ENCODE data around the gene CPTP.

Gene CPTP

DNA sequence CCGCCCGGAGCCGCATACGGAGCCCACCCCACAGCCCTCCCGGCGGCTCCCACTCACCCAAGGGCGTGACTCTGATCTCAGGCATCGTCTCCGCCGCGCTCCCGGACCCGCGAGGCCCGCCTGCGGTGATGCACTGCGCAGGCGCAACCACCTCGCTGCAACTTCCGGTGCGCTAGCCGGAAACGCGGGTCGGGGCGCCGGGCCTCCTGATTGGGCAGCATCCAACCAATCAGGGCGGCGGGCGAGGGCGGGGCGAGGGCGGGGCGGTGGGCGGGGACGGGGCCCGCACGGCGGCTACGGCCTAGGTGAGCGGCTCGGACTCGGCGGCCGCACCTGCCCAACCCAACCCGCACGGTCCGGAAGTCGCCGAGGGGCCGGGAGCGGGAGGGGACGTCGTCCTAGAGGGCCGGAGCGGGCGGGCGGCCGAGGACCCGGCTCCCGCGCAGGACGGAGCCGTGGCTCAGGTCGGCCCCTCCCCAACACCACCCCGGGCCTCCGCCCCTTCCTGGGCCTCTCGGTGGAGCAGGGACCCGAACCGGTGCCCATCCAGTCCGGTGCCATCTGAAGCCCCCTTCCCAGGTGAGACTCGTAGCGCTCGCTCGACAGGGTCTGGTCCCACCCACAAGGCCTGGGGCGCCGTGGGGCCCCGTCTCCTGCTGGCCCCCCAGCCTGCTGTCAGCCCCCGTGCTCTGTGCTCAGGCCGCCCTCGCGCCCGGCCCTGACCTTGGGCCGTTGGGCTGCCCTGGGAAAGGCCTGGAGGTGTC is at the start of gene CPTP, which contains the start of gene INTS11:
Gene CPTP, plus strand, starts transcription at position 279 of the 764 bp plus-strand sequence. CDS start 2,109 bp downstream, outside the sequence.
Gene INTS11, minus strand, starts transcription at position 137 of the 764 bp plus-strand sequence. Its CDS starts 52 bp downstream, at position 85.
- TF ChIP-seq EZH2phosphoT487 (IDR thresholded peaks at IDR 0.05; ENCODE audit: borderline replicate concordance): no peak
- TF ChIP-seq, protein P1, sequence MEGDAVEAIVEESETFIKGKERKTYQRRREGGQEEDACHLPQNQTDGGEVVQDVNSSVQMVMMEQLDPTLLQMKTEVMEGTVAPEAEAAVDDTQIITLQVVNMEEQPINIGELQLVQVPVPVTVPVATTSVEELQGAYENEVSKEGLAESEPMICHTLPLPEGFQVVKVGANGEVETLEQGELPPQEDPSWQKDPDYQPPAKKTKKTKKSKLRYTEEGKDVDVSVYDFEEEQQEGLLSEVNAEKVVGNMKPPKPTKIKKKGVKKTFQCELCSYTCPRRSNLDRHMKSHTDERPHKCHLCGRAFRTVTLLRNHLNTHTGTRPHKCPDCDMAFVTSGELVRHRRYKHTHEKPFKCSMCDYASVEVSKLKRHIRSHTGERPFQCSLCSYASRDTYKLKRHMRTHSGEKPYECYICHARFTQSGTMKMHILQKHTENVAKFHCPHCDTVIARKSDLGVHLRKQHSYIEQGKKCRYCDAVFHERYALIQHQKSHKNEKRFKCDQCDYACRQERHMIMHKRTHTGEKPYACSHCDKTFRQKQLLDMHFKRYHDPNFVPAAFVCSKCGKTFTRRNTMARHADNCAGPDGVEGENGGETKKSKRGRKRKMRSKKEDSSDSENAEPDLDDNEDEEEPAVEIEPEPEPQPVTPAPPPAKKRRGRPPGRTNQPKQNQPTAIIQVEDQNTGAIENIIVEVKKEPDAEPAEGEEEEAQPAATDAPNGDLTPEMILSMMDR (conservative IDR thresholded peaks at IDR 0.05; ENCODE audit: low read length): no peak
- Histone ChIP-seq H3K36me3 (ENCODE audit: insufficient read depth, low read length) (no peaks in the 10 kb centered on the region), H4K20me1 (ENCODE audit: insufficient read depth, low read length, poor library complexity, severe bottlenecking) (peaks cover 53% of the 10 kb centered on the region), H3K9me2 (replicated peaks; ENCODE audit: low read depth, low read length) (no peaks in the 10 kb centered on the region), H3F3A (ENCODE audit: low read depth) (no peaks in the 10 kb centered on the region), H3K4me3 (ENCODE audit: low read length, poor library complexity, severe bottlenecking) (peak within 1 kb of the TSS; percentile 100), H3K9me3 (ENCODE audit: insufficient read depth, low read depth, low read length) (no peaks in the 10 kb centered on the region), H3K27me3 (ENCODE audit: insufficient read depth, low read length, poor library complexity, severe bottlenecking) (no peaks in the 10 kb centered on the region), H3K4me2 (ENCODE audit: low read depth, low read length, poor library complexity, severe bottlenecking) (peak within 1 kb of the TSS; percentile 95), H3K79me2 (ENCODE audit: insufficient read depth, low read length) (peaks cover 64% of the 10 kb centered on the region), H3K9ac (ENCODE audit: low read depth, low read length, poor library complexity, severe bottlenecking) (peak within 1 kb of the TSS; percentile 96), H2AFZ (ENCODE audit: low read length) (peak within 1 kb of the TSS; percentile 95), H3K4me1 (ENCODE audit: insufficient read depth, low read length, poor library complexity, severe bottlenecking) (peaks cover 37% of the 10 kb centered on the region)

- peaks cover 33% of the 10 kb centered on the region for H4K20me1 ChIP-seq (ENCODE audit: insufficient read depth, low read length, poor library complexity, severe bottlenecking)
- no peak overlapping the region for H2AFZ ChIP-seq (ENCODE audit: low read length)
- TF ChIP-seq, protein P1 (conservative IDR thresholded peaks at IDR 0.05; ENCODE audit: low read length): no peak
- TF ChIP-seq EZH2phosphoT487 (IDR thresholded peaks at IDR 0.05; ENCODE audit: borderline replicate concordance): no peak
- H3K27me3 ChIP-seq (ENCODE audit: insufficient read depth, low read length, poor library complexity, severe bottlenecking): no peaks in the 10 kb centered on the region
- H3K9me2 ChIP-seq (replicated peaks; ENCODE audit: low read depth, low read length): no peaks in the 10 kb centered on the region
- peaks cover 34% of the 10 kb centered on the region for H3K4me1 ChIP-seq (ENCODE audit: insufficient read depth, low read length, poor library complexity, severe bottlenecking)
- peak overlapping the region; percentile 98 for H3K4me3 ChIP-seq (ENCODE audit: low read length, poor library complexity, severe bottlenecking)
- H3K9ac ChIP-seq (ENCODE audit: low read depth, low read length, poor library complexity, severe bottlenecking): peak overlapping the region; percentile 97
- H3K4me2 ChIP-seq (ENCODE audit: low read depth, low read length, poor library complexity, severe bottlenecking): peak overlapping the region; percentile 93
- no peaks in the 10 kb centered on the region for H3F3A ChIP-seq (ENCODE audit: low read depth)
- no peaks in the 10 kb centered on the region for H3K9me3 ChIP-seq (ENCODE audit: insufficient read depth, low read depth, low read length)
- no peaks in the 10 kb centered on the region for H3K36me3 ChIP-seq (ENCODE audit: insufficient read depth, low read length)
- peaks cover 45% of the 10 kb centered on the region for H3K79me2 ChIP-seq (ENCODE audit: insufficient read depth, low read length)
Observed at GRCh38 chr1:1274931-1275431, 49.6 kb upstream of the CPTP start.

DNA sequence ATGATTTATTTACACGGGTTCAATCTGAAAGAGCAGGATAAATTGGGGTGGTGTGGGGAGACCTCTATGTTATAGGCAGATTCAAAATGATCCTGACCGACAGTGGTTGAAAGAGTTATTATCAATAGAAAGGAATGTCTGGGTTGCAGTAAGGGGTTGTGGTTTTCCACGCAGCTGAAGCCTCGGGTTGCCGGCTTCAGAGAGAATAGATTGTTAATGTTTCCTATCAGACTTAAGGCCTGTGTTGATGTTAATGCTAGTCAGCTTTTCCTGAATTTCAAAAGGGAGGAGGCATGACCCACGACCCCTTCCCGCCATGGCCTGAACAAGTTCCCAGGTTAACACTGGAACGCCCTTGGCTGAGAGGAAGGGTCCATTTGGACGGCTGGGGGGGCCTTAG is 48.8 kb upstream of the CPTP start:
- Histone ChIP-seq H3K27me3 (ENCODE audit: insufficient read depth, low read length, poor library complexity, severe bottlenecking) (no peaks in the 10 kb centered on the region), H3K4me3 (ENCODE audit: low read length, poor library complexity, severe bottlenecking) (no peak overlapping the region), H3K9me3 (ENCODE audit: insufficient read depth, low read depth, low read length) (no peaks in the 10 kb centered on the region), H3K36me3 (ENCODE audit: insufficient read depth, low read length) (no peaks in the 10 kb centered on the region), H4K20me1 (ENCODE audit: insufficient read depth, low read length, poor library complexity, severe bottlenecking) (peaks cover 26% of the 10 kb centered on the region), H3F3A (ENCODE audit: low read depth) (no peaks in the 10 kb centered on the region), H3K9ac (ENCODE audit: low read depth, low read length, poor library complexity, severe bottlenecking) (no peak overlapping the region), H3K79me2 (ENCODE audit: insufficient read depth, low read length) (peaks cover 36% of the 10 kb centered on the region), H3K9me2 (replicated peaks; ENCODE audit: low read depth, low read length) (no peaks in the 10 kb centered on the region), H3K4me2 (ENCODE audit: low read depth, low read length, poor library complexity, severe bottlenecking) (no peak overlapping the region), H2AFZ (ENCODE audit: low read length) (no peak overlapping the region), H3K4me1 (ENCODE audit: insufficient read depth, low read length, poor library complexity, severe bottlenecking) (peaks cover 28% of the 10 kb centered on the region)
- TF ChIP-seq, protein P1 (conservative IDR thresholded peaks at IDR 0.05; ENCODE audit: low read length): no peak
- TF ChIP-seq EZH2phosphoT487 (IDR thresholded peaks at IDR 0.05; ENCODE audit: borderline replicate concordance): no peak
